DMS53 treated with DMSO at 0.1 percent for 48 hours (cell line): ENCODE measurements around the gene PHTF2.
"Not testable (repeated sequence)": the region's sequence is repeated elsewhere in the genome, so short reads cannot be mapped to it uniquely, and the experiment has no call there.

ENCODE experiments used
- DNase-seq: peaks from one replicate; lab custom pipeline; 2025; ENCODE audit not compliant: unreplicated experiment; lab: John Stamatoyannopoulos, UW

PHTF2 gene

GRCh38 chr7:77873416-77874327, 75.1 kb downstream of the PHTF2 start:
- not testable (repeated sequence) for DNase-seq

GRCh38 chr7:77877791-77878190, 79.2 kb downstream of the PHTF2 start:
- DNase-seq: no peak

- no peak for DNase-seq
Measured at GRCh38 chr7:77878500-77878899, 79.9 kb downstream of the PHTF2 start.

GRCh38 chr7:77879272-77879671, 80.7 kb downstream of the PHTF2 start:
- no peak for DNase-seq

DNA sequence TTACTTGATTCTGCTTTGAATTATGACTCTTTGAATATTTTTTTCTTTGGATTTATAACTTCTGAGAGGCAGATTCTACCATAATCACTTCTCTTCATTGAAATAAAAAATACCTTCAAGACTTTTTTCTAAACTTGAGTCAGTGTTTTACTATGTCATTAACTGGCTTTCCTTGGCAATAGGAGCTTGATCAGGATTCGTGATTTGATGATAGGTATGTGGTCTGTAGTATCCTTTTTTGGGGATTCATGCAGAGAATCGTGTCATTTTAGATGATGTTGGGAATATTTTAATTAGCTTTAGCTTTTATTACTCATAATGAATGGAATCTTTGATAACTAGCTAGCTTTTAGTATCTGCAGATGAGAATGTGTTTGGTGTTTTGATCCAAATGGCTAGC, 83.3 kb downstream of the PHTF2 start:
- DNase-seq: no peak

DNA sequence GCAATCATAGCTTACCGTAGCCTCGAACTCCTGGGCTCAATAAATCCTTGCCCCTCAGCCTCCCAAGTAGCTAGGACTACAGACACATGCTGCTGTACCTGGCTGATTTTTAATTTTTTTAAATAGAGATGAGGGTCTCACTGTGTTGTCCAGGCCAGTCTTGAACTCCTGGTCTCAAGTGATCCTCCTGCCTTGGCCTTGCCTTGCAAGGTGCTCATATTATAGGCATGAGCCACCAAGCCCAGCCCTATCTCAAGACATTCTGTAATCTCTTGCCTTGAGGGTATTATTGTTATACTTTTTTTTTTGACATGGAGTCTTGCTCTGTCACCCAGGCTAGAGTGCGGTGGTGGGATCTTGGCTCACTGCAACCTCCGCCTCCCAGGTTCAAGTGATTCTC, 86.6 kb downstream of the PHTF2 start:
- DNase-seq: no peak

GRCh38 chr7:77887567-77887966, 89.0 kb downstream of the PHTF2 start:
- no peak for DNase-seq

- DNase-seq: no peak
Measured at GRCh38 chr7:77888998-77889397, 90.4 kb downstream of the PHTF2 start.

GRCh38 chr7:77893813-77894212, 95.2 kb downstream of the PHTF2 start:
- no peak for DNase-seq

DNA sequence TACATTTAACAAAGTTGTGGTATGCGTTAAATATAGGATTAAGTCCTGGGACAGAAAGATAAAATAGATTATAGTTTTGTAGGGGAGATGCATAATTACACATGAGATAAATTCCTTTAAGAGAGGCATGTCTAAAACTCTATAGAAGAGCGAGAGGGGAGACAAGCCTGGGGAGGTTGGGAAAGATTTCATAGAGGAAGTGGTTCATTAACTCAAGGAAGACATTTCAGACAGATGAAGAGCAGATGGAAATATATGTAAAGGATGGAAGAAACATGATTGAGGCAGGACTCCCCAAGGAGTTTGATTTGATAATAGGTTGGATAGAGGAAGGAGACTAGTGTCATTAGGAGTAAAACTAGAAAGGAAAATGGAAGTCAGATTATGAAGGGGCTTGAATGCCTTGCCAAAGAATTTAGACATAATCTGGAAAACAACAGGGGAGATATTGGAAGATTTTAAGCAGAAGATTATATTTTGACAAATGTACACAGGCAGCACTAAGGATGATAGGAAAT, 96.1 kb downstream of the PHTF2 start:
- no peak for DNase-seq

DNA sequence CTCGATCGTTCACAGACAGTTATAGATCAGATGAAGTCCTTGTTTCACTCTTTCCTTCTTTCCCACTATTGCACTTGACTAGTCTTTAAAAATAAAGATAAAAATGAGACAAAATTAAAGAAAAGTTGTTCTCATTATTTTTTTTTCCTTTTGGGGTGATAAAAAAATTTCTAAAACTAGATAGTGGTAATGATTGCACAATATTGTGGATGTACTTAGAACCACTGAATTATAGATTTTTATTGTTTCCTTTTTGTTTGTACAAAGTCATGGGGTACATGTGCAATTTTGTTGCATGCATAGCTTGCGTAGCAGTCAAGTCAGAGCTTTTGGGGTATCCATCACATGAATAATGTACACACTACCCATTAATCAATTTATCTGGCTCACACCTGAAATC, 97.3 kb downstream of the PHTF2 start:
- no peak for DNase-seq

- DNase-seq: no peak
Measured at GRCh38 chr7:77897004-77897547, 98.5 kb downstream of the PHTF2 start.

GRCh38 chr7:77899516-77899915, 100.9 kb downstream of the PHTF2 start:
- DNase-seq: no peak

- no peak for DNase-seq
Measured at GRCh38 chr7:77903597-77903996, 105.0 kb downstream of the PHTF2 start.

DNA sequence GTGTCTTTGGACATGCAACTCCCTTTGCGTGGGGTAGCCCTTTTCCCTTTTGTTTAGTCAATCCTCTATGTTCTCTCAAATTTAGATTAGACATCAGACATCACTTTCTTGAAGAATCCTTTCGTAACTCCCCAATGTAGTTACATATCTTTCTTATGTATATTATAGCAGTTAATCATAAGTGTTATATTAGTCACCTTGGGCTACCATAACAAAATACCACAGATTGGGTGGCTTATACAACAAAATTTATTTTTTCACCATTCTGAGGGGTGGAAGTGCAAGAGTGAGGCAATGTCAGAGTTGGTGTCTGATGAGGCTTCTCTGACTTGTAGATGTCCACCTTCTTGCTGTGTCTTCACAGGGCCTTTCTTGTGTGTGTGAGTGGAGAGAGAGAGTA, 105.7 kb downstream of the PHTF2 start:
- no peak for DNase-seq

GRCh38 chr7:77907281-77907680, 108.7 kb downstream of the PHTF2 start:
- DNase-seq: no peak

DNA sequence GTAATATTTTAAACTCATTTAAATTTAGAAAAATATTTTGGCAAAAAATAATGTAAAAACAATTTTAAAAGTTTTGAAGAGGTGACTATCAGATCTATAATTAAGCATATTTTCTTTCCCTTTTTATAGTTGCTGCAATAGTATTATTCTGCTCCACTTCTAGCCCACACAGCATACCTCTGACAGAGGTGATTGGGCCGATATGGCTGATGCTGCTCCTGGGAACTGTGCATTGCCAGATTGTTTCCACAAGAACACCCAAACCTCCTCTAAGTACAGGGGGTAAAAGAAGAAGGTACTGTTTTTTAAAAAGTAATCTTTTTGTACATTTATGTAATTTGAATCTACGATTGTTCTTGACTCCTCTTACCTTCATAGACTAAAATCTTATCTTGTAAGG, 110.1 kb downstream of the PHTF2 start:
- no peak for DNase-seq

DNA sequence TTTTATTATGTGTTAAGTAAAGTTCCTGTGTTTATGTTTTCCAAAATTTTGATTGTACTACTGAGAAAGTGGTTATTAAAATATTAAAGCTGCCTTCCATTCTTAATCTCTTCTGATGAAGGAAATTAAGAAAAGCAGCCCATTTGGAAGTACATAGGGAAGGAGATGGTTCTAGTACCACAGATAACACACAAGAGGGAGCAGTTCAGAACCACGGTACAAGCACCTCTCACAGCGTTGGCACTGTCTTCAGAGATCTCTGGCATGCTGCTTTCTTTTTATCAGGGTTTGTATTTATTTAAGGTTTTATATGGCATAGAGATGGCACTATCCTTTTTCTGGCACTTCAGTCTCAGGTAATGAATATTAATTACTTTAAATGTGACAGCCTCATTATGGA, 111.6 kb downstream of the PHTF2 start:
- DNase-seq: no peak

DNA sequence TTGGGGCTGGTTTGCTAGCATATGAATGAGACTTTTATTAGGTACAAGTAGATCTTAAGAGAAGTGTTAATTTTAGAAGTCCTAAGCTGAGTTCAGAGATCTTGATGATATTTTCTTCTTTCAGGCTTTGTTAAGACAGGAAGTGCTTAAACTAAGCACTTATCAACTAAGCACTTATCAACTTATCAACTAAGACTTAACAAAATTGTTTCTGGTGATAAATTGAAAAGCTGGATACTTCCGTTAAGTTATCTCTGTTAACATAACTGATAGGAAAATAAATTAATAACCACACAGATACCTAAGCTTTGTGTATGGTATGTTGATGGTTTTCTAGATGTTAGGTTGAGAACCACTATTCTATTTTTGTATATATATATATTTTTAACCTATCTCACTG, 113.7 kb downstream of the PHTF2 start:
- DNase-seq: no peak

DNA sequence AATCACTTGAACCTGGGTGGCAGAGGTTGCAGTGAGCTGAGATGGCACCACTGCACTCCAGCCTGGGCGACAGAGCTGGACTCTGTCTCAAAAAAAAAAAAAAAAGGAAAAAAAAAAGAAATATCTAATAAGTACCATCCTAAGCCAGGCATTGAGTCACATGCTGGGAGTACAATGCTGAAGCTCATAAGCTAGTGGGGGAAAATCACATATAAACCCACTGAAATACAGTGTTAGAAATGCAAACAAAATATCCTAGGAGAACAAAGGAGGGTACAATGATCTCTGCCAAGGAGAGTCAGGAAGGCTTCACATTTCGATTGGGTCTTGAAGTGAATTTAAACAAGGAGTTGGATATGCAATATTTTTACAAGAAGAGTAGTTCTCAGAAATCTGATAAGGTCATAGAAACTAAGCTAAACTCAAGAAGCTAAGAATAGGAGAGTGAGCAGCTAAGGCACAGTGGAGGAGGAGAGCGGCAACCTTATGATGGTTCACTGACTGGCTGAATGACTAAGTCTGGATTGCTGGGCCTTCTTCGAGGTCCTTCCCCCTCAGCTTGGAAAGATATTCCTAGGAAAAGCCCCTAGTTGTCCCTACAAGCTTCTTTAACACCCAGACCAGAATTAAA, 115.5 kb downstream of the PHTF2 start:
- DNase-seq: no peak

- DNase-seq: peak; percentile 32
Measured at GRCh38 chr7:77917500-77918262, 119.1 kb downstream of the PHTF2 start.
